CD4-positive, alpha-beta T cell treated with Interleukin-2 at 100 ng/mL for 4 hours (primary cell): ENCODE results near the gene CEP85.
"Not testable (repeated sequence)": the region's sequence is repeated elsewhere in the genome, so short reads cannot be mapped to it uniquely, and the experiment has no call there.

Source experiments
- DNase-seq: peaks from one replicate; pipeline ENCODE4 v3.0.0-alpha.2; 2020; ENCODE audit warnings: low spot score

CEP85 gene

DNA sequence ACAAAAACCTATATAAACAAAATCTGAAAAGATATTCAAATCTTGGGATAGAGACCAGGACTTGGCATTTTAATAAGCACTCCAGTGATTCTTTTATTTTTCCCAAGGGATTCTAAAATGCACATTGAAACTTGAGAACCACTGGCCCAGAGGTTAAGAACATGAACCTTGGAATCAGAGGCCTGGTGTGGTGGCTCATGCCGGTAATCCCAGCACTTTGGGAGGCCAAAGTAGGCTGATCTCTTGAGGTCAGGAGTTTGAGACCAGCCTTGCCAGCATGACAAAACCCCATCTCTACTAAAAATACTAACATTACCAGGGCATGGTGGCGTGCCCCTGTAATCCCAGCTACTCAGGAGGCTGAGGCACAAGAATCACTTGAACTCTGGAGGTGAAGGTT, 12.9 kb upstream of the CEP85 start:
- DNase-seq: no peak

DNA sequence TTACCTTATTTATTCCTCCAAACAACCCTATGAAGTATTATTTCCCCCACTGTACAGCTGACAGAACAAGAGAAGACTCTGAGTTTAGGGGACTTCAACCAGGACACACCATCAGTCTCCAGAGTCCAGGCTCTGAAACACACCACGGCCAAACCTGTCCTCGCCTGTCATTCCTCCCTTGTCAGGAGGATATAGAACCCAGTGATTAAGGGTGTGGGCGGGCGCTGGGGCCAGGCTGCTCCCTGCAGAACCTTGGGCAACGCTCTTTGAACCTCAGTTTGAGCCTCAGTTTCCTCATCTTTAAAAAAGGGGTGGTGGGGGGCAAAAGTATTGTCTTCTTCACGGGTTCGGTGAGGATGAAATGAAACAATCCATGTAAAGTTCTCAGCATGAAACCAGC, 9.4 kb upstream of the CEP85 start:
- DNase-seq: no peak

DNA sequence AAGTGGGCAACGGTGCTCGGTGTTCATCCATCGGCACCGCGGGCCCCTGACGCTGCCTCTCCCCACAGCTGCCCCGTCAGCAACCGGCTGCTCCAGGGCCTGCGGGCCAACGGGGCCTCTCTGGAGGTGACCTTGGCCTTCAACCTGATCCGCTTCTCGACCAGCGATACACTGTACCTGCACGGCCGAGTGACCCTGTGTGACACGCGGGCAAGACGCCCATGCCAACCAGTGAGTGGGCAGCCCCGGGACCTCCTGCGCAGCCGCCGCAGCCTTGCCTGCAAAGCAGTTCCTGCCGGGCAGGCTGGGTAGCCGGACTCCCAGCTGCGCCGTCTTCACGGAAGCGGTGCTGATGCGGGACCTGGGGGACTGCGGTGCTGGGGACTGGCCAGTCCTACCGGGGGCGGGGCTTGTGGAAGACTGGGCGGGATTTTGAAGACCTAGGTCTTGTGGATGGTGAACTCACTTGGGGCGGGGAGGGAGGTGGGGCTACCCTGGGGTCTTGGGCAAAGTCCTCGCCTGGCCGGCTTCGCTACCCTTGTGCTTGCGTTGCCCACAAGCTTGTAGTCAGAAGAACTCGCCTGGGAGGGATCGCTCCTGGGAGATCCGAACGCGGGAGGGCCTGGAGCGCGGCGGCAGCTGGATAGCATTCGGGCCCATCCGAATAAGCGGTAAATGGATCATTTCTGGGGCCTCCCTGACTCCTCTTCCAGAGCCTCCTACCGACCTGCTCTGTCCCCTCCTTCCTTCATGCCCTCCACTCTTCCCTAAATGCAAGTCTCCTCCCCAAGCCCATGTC, 8.8 kb upstream of the CEP85 start:
- peak; percentile 32 for DNase-seq

DNA sequence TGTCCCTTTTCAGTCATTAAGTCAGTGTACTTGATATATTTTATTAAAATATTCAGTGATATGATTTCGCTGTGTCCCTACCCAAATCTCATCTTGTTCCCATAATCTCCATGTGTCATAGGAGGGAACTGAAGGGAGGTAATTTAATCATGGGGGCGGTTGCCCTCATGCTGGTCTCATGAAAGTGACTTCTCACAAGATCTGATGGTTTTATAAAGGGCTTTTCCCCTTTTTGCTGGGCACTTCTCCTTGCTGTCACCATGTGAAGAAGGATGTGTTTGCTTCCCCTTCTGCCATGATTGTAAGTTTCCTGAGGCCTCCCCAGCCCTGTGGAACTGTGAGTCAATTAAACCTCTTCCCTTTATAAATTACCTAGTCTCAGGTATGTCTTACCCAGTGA, 3.3 kb upstream of the CEP85 start:
- DNase-seq: not testable (repeated sequence)

DNA sequence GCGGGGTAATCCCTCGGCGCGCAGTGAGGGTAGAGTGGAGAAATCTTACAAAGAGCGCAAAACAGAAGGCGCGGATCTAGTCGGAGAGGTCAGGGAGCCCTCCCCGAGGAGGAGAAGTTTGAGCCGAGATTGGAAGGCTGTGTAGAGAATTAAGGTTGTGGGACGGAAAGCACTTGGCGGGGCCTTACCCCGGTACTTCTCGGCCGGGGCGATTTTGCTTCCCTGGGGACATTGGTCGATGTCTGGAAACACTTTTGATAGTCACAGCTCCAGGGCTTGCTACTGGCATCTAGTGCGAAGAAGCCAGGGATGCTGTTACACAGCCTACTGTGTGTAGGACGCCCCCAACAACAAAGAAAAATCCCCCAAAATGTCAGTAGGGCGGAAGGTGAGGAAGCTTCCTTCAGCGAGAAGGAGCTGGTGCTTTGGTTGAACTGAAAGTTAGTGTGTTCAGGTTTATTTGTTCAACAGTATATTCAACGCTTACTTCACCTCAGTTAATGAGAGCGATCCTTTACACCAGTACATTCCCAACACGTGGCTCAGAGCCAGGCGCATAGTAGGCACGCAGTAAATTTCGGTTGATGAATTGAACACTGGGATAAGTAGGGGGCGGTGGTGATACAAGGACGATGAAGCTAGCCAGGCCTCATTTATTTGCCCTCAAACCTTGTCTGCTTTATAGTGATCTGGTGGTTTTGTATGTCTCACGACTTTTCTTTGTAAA, 807 bp downstream of the CEP85 start:
- peak; percentile 23 for DNase-seq

DNA sequence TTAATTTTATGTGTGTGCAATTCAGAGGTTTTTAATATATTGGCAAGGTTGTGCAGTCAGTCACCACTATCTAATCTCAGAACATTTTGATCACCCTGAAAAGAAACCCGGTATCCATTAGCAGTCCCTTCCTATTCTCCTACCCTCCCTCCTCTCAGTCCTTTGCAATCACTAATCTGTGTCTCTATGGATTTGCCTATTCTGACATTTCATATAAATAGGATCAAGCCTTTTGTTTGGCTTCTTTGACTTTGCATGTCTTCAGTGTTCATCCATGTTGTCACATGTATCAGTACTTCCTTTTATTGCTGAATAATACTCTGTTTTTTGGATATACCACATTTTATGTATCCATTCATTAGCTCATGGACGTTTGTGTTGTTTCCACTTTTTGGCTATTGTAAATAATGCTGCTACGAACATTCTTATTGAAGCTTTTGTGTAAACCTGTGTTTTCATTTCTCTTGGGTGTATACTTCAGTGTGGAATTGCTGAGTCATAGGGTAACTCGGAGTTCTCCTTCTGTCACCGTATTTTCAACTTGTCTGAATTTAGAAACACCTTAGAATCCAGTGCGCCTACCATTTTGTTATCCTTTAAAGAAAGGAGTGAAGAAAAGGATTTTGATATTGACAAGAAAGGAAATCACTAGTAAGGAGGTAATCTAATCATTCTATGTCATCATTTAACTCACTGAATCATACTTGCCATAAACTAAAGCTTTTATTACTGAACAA, 3.4 kb downstream of the CEP85 start:
- peak; percentile 3 for DNase-seq

DNA sequence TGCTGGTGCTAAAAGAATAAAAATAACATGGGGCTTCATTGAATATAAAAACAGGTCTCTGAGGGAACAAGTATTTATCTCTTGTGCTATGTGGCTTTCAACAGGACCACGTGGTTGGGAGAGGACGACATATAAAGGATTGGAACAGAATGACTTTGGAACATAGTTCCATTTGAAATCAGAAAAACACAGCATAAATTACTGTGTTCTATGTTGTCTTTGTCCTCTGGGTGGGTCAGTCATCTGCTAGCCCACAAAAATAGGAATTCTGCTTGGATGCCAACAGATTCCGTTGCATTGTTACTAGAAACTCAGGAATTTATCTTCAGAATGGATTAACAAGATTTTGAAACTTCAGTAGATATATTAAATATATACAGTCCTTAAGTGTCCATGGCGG, 5.9 kb downstream of the CEP85 start:
- no peak for DNase-seq

DNA sequence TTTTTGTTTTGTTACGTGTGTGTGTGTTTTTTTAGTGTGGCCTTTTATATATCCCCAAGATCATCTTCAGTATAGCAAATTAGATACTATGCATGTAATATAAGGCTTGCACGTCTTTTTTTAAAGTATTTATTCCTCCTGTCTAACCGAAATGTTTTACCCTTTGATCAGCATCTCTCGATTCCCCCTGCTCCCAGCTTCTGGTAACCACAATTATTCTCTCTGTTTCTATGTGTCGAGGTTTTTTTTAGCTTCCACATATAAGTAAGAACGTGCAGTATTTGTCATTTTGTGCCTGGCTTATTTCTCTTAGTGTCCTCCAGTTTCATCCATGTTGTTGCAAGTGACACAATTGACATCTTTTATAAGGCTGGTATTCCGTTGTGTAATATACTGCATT, 18.7 kb downstream of the CEP85 start:
- DNase-seq: no peak

DNA sequence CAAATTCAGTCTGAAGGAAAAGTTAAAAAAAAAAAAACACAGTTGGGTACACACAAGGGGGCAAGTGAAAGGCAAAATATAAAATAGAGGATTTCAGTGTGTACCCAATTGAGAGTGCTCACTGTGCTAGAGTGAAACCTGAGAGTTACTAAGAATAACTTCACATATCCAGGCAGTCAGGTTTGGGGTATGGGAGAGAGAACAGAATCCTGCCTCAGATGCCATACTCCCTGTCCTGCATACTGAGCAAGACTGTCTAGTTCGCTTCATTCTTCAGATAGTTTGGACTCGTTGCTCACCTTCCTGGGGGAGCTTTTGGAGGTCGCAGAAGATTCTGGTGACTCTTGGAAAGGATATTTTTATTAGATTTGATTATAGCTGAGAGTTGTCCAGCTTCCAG, 20.4 kb downstream of the CEP85 start:
- no peak for DNase-seq

DNA sequence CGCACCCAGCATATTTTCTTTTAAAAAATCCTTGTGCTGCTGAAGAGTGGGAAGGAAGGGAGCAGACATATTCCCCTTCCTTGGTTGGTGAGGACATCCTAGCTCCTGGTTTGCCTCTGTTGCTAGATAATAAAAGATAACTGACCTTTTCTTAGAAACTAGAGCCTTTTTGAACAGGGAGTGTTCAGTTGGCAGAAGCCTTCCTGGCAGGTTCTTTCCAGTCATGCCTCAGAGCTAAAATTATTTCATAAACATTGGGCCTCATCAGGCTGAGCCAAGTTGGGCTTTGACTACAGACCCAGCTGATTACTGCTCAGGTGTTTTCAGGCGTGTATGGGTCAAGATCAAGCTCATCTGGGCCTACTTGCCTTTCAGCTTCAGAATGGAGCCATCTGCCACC, 23.2 kb downstream of the CEP85 start:
- no peak for DNase-seq

DNA sequence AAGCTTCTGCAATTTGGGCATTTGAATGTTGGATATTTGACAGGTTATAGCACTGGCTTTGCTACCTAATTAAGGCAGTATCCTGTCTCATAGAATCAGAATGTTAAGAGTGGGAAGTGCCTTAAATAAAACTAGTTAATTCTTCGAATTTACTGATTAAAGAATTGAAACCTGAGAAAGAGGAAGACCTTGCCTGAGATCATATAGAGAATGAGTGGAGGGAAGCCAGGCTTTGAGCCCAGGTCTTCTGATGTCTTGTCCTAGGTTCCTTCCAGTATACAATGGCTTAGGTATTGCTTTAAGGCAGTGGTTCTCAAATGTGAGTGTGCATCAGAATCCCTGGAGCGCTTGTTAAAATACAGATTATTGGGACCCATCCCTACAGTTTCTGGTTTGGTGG, 25.0 kb downstream of the CEP85 start:
- no peak for DNase-seq

DNA sequence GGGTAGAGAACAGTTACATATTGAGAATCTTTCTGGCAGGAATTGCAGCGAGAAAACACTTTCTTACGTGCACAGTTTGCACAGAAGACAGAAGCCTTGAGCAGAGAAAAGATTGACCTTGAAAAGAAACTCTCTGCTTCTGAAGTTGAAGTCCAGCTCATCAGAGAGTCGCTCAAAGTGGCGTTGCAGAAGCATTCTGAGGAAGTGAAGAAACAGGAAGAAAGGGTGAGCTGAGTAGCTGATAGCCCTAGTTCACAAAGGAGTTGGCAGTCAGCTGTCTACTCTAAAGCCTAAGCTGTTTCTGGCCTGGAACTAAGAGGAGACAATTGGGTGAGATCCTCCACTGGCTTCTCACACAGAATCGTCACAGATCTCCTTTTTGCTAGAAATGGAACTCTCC, 25.6 kb downstream of the CEP85 start:
- DNase-seq: no peak

DNA sequence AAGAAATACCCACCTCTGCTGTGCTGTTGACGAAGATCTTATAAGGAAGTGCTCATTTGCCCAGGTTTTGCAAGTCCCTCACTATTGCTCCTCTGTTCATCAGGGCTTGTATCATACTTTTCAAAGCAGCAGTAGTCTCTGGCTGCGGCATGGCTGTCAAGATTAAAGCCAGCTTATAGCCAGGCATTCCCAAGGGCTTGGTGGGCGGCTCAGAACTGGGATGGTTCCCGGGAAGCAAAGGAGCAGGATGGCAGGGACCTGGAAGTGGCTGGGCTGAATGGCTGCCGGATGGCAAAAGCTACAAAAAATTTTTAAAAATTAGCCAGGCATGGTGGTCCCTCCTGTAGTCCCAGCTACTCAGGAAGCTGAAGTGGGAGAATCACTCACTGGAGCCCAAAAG, 29.2 kb downstream of the CEP85 start:
- DNase-seq: no peak

DNA sequence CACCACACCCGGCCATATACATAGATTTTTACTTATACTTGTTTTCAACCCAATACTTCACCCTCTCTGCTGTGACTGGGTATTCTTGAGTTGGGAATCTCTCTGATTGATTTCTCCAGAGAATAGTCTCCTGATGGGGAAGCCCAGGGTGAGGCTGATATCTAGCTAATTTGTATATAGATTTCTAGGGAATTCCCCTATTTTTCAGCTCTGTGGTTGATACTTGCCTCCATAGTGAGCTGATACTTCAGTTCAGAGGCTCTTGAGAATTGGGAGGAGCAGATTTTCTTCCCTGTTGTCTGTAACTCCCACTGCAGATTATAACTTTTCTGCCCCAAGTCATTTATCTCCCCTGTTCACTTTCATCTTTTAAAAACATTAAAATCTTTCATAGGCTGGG, 31.4 kb downstream of the CEP85 start:
- no peak for DNase-seq

DNA sequence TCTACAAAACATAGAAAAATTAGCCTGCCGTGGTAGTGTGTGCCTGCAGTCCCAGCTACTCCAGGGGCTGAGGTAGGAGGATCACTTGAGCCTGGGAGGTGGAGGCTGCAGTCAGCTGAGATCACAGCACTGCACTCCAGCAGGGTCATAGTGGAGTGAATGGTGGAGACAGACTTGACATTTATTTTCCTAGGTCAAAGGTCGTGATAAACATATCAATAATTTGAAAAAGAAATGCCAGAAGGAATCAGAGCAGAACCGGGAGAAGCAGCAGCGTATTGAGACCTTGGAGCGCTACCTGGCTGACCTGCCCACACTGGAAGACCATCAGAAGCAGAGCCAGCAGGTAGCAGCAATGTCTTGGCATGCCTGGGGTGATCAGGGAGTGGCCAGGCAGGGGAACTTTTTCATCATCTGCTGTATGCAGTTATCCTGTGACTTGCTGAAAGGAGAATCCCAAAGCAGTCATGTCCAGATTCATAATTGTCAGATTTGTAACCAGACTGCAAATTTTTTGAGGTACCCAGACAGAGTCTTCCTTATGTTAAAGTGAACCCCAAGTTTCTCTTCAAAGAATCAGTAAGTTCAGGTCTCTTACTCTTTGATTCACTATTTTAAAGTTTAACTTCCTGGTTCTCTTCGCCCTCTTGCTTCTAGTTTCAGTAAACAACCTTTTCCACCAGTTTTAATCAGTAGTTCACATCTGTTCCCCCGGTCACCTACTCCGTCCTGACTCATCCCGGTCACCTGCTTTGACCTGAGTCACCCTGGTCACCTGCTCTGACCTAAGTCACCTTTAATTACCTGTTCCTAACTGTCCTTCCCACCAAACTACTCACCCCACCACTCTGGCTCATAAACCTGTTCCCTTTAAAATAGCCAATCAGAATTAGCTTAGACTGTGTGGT, 34.5 kb downstream of the CEP85 start:
- DNase-seq: no peak

DNA sequence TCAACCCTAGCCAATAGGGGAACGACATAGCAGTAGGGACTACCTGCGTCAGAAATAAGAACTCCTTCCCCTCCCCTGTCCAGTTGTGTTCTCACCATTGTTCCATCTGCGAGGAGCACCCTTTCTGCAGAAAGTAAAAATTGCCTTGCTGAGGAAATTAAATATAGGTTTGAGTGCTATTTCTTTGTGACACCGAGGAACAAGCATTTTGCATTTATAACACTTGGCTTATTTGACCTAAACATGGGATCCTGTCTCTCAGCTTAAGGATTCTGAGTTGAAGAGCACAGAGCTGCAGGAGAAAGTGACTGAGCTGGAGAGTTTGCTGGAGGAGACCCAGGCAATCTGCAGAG, 35.2 kb downstream of the CEP85 start:
- no peak for DNase-seq

DNA sequence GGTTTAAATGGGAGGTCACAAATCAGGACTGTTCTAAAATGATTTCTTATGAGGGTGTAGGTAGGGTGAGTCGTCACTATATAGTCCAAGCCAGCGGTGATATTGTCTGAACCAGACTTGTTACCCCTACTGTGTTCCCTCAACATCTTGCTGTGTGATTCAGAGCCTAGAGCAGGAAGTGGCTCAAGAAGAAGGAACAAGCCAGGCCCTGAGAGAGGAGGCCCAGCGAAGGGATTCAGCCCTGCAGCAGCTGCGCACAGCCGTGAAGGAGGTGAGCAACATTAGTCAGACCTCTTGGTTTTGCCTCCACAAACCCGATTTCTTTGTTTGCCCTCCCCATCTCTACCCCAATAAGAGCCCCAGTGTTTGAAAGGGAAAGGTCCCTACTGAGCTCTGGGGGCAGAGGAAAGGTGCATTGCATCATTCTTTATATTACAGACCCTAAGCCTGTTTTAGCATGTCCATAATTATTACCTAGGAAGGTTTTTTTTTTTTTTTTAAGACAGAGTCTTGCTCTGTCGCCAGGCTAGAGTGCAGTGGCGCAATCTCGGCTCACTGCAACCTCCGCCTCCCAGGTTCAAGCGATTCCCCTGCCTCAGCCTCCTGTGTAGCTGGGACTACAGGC, 40.9 kb downstream of the CEP85 start:
- no peak for DNase-seq

DNA sequence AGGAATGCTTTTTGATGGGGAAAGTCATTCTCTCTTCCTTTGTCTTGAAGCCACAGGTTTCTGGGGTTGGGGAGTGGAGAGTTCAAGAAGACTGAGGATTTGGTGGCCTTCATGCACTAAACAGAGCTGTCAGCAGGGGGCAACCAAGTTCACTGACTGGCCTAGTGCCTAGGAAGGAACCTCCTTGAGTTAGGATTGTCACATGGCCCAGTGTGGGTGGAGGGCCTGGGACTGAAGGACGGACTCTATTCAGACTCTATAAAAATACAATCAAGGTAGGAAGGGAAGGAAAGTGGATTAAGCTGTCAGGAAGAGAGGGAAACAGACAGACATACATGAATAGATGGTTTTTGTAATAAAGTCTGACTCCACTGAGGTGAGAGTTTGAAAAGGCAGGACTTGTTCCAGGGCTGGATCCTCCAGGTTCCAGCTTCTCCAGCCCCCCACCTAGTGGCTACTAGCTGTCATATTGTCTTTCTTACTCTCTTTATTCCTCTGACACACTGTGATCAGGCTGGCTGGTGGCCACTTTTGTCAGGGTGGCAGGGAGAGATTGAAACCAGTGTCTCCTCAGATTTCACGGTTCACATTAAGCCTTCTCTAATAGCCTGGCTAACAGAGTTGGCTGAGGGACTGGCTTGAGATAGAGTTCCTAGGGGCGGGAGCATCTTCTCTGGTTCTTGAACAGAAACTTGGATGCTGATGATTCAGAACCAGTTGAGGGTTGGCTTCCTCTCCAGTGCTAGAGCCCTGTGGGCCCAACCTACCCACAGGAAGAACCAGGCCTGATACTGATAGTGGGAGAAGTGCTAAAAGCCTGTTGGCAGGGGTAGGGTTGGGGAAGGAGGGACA, 41.8 kb downstream of the CEP85 start:
- peak; percentile 87 for DNase-seq

DNA sequence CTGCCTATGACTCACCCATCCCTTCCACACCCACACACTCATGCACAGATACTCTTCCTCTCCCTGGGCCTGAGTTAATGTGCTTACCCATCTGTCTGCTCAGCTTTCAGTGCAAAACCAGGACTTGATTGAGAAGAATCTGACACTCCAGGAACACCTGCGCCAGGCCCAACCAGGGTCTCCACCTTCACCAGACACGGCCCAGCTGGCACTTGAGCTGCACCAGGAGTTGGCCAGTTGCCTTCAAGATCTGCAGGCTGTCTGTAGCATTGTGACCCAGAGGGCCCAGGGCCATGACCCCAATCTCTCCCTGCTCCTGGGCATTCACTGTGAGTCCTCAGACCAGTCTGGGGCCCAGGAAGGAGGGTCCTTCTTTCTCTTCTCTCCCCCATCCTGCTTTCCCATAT, 42.4 kb downstream of the CEP85 start:
- no peak for DNase-seq

DNA sequence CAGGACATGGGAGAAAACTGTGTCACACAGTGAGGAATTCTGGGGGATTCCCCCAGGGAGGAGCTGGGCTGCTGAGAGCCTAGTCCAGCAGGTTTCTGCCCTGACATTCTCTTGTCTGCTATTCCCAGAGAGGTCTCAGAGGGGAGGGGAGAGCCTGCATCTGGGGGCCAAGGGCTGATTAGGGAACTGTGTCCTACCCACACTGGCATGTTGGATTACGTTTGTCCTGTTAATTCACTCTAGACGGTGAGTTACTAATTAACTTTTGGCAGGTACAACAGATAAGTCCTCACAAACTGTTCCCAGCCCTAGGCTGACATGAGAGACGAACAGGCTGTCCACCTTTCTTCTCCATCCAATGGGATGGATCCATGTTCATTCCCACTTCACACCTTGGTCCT, 43.3 kb downstream of the CEP85 start:
- DNase-seq: no peak

DNA sequence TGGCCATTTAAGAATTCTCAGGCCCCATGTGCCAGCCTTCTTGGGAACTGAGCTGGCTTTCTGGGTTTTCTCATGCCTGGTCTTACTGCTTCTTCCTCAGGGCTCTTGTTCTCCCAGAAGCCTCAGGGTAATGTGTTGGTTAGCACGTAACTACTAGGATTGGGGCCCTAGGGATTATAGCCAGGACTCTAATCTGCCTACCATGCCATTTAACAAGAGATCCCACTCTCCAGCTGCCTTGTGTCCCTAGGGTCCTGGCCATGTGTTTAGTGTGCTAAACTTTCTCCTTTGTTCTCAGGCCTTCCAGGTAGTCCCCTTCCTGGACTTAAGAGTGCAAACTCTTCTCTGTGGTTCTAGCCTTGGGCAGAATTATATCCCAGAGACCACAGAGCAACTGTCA, 43.7 kb downstream of the CEP85 start:
- no peak for DNase-seq
